DOHH2 (cell line): ENCODE data around the gene CLCN7.

Experiments used
- H3F3A ChIP-seq: fragments of 200-600 bp; sonication (generic), shearing (Covaris generic); 2 replicates; pipeline ENCODE4 v1.6.0; 2016; ENCODE audit warnings: antibody characterized with exemption, mild to moderate bottlenecking; ENCODE audit not compliant: control insufficient read depth, insufficient read depth
- H3K27ac ChIP-seq: fragments of 200-600 bp; sonication (generic); 2 replicates; pipeline ENCODE4 v1.5.1; 2014; ENCODE audit warnings: low read depth, mild to moderate bottlenecking, low read length, moderate library complexity
- H3K27me3 ChIP-seq: fragments of 200-600 bp; sonication (generic); 2 replicates; pipeline ENCODE4 v1.6.1; 2014; ENCODE audit warnings: mild to moderate bottlenecking, low read length, mixed read lengths; ENCODE audit not compliant: control insufficient read depth
- H3K36me3 ChIP-seq: fragments of 200-600 bp; sonication (generic); 2 replicates; pipeline ENCODE4 v1.6.1; 2014; ENCODE audit warnings: mild to moderate bottlenecking, low read length, moderate library complexity, mixed read lengths; ENCODE audit not compliant: control insufficient read depth
- H3K4me1 ChIP-seq: fragments of 200-600 bp; sonication (generic); 2 replicates; pipeline ENCODE4 v1.6.1; 2014; ENCODE audit warnings: mild to moderate bottlenecking, low read length, mixed read lengths; ENCODE audit not compliant: control insufficient read depth
- H3K4me2 ChIP-seq: fragments of 200-600 bp; sonication (generic); 2 replicates; pipeline ENCODE4 v1.6.0; 2014; ENCODE audit warnings: mild to moderate bottlenecking, low read length, moderate library complexity
- H3K4me3 ChIP-seq: fragments of 200-600 bp; sonication (generic); 2 replicates; pipeline ENCODE4 v1.5.1; 2014; ENCODE audit warnings: mild to moderate bottlenecking, low read length, mixed read lengths
- H3K79me2 ChIP-seq: fragments of 200-600 bp; sonication (generic); 2 replicates; pipeline ENCODE4 v1.6.1; 2014; ENCODE audit warnings: mild to moderate bottlenecking, low read length, mixed read lengths; ENCODE audit not compliant: control insufficient read depth
- H3K9me2 ChIP-seq: fragments of 200-600 bp; sonication (generic); replicated peaks from 2 replicates; pipeline ENCODE4 v1.6.1; 2014; ENCODE audit warnings: mild to moderate bottlenecking, low read length, mixed read lengths; ENCODE audit not compliant: control insufficient read depth
- H3K9me3 ChIP-seq: fragments of 200-600 bp; sonication (generic); 2 replicates; pipeline ENCODE4 v1.6.1; 2014; ENCODE audit warnings: antibody characterized with exemption, low read length, mixed read lengths; ENCODE audit not compliant: control insufficient read depth, insufficient read depth
- H4K20me1 ChIP-seq: fragments of 200-600 bp; sonication (generic); 2 replicates; pipeline ENCODE4 v1.6.0; 2014; ENCODE audit warnings: low read depth, mild to moderate bottlenecking, antibody characterized with exemption, low read length, moderate library complexity; ENCODE audit not compliant: control insufficient read depth, insufficient read depth
- EZH2phosphoT487 ChIP-seq: fragments of 200-600 bp; sonication (generic); IDR thresholded peaks from 2 replicates; pipeline ENCODE4 v1.6.1; 2017; ENCODE audit warnings: borderline replicate concordance, mild to moderate bottlenecking, antibody characterized with exemption, low read length, moderate library complexity, mixed read lengths
- TF ChIP-seq, protein P1 (sequence below): fragments of 200-600 bp; sonication (generic); IDR thresholded peaks from one replicate; pipeline ENCODE4 v1.5.1; 2014; ENCODE audit warnings: antibody characterized with exemption, mild to moderate bottlenecking, low read depth, low read length; ENCODE audit not compliant: poor library complexity, severe bottlenecking

Gene CLCN7

GRCh38 chr16:1431497-1432270 lies 43.1 kb downstream of the CLCN7 start:
- H3K27me3 ChIP-seq: no peaks in the 10 kb centered on the region
- H3K36me3 ChIP-seq: no peaks in the 10 kb centered on the region
- H3K4me2 ChIP-seq: no peak overlapping the region
- H3K4me1 ChIP-seq: peaks cover 17% of the 10 kb centered on the region
- H3K27ac ChIP-seq: no peak overlapping the region
- H3K79me2 ChIP-seq: no peaks in the 10 kb centered on the region
- TF ChIP-seq, protein P1, sequence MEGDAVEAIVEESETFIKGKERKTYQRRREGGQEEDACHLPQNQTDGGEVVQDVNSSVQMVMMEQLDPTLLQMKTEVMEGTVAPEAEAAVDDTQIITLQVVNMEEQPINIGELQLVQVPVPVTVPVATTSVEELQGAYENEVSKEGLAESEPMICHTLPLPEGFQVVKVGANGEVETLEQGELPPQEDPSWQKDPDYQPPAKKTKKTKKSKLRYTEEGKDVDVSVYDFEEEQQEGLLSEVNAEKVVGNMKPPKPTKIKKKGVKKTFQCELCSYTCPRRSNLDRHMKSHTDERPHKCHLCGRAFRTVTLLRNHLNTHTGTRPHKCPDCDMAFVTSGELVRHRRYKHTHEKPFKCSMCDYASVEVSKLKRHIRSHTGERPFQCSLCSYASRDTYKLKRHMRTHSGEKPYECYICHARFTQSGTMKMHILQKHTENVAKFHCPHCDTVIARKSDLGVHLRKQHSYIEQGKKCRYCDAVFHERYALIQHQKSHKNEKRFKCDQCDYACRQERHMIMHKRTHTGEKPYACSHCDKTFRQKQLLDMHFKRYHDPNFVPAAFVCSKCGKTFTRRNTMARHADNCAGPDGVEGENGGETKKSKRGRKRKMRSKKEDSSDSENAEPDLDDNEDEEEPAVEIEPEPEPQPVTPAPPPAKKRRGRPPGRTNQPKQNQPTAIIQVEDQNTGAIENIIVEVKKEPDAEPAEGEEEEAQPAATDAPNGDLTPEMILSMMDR: no peak
- no peak for TF ChIP-seq EZH2phosphoT487
- no peaks in the 10 kb centered on the region for H4K20me1 ChIP-seq
- no peaks in the 10 kb centered on the region for H3K9me2 ChIP-seq
- H3K9me3 ChIP-seq: no peaks in the 10 kb centered on the region
- H3F3A ChIP-seq: no peaks in the 10 kb centered on the region
- no peak overlapping the region for H3K4me3 ChIP-seq

- Histone ChIP-seq H3K4me1 (peaks cover 17% of the 10 kb centered on the region), H3K27ac (no peak within 1 kb of the TSS), H3K36me3 (no peaks in the 10 kb centered on the region), H3K9me2 (no peaks in the 10 kb centered on the region), H3F3A (no peaks in the 10 kb centered on the region), H3K9me3 (no peaks in the 10 kb centered on the region), H4K20me1 (no peaks in the 10 kb centered on the region), H3K27me3 (no peaks in the 10 kb centered on the region), H3K4me3 (no peak within 1 kb of the TSS), H3K4me2 (no peak within 1 kb of the TSS), H3K79me2 (no peaks in the 10 kb centered on the region)
- TF ChIP-seq, protein P1: no peak
- no peak for TF ChIP-seq EZH2phosphoT487
These were observed 43.9 kb downstream of the CLCN7 start, which contains the start of gene PERCC1 for GRCh38 chr16:1430759-1431496. Gene PERCC1 (plus strand): TSS chr16:1431078. CDS start chr16:1432594, 1,516 bp downstream.

DNA sequence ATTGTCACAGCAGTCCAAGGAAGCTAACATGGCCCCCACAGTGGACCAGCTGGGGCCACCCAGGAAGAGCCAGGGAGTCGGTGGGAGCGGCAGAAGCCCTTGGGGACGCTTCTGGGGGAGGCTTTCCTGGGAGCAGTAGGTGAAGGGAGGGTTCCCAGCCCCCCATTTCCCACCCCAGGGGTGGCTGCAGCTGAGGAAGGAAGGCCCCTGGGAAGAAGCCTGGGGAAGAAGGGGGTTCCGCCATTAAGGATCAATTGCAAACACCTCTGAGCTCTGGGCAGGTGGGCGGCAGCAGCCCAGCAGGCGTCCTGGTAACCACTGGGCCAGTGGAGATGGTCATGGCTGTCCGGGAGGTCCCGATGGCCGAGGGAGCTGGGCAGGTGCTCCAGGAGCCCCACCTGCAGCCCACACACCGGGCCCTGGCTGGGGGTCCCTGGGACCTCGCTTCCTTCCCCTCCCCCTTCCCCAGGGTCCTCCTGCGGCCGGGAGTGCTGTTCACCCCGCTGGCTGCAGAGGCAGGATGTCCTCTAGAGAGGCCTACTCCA lies 44.5 kb downstream of the CLCN7 start:
- H3K27me3 ChIP-seq: no peaks in the 10 kb centered on the region

More for the DNA sequence above, 44.5 kb downstream of the CLCN7 start:
- Histone ChIP-seq H3K4me3 (no peak overlapping the region), H3K79me2 (no peaks in the 10 kb centered on the region), H3K4me2 (no peak overlapping the region), H3K4me1 (peaks cover 17% of the 10 kb centered on the region), H3K27ac (no peak overlapping the region), H3K36me3 (no peaks in the 10 kb centered on the region), H3K9me3 (no peaks in the 10 kb centered on the region), H4K20me1 (no peaks in the 10 kb centered on the region), H3K9me2 (no peaks in the 10 kb centered on the region), H3F3A (no peaks in the 10 kb centered on the region)
- no peak for TF ChIP-seq EZH2phosphoT487
- TF ChIP-seq, protein P1: no peak
